Astrocyte of the hippocampus (primary cell): ENCODE data around the gene DSG4.

Source experiments
- DNase-seq: peaks from one replicate; pipeline ENCODE4 v3.0.0; 2011; ENCODE audit warnings: low read depth, low spot score

The DSG4 gene

DNA sequence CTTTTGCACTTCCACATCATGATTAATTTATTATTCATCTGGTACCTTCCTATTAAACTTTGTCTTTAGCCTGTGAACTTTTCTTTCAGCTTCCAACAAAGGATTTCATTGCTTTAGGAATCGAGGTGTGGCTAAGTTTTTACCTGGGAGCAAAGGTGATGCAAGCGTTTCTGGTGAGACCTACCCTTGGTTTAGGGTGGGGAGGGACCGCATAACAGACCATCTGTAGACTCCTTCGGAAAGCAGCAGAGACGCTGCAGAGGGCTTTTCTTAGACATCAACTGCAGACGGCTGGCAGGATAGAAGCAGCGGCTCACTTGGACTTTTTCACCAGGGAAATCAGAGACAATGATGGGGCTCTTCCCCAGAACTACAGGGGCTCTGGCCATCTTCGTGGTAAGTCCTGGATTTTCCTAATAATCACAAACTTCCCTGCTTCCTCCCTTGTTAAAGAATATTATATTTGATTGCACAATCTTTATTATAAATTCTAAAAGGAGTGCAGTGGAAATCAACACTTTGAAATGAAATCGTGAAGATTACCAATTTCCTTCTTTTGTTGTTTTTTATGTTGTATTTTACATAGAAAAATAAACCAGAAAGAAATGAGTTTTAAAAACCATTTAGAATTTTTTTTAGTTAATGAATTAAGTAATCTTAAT, 71.1 kb downstream of the DSG4 start, which contains the start of gene DSG3:
TSS of gene DSG3 (plus strand) at position 212 of the 662 bp plus-strand sequence. CDS start at position 349, 137 bp downstream.
- DNase-seq, result no peak

DNA sequence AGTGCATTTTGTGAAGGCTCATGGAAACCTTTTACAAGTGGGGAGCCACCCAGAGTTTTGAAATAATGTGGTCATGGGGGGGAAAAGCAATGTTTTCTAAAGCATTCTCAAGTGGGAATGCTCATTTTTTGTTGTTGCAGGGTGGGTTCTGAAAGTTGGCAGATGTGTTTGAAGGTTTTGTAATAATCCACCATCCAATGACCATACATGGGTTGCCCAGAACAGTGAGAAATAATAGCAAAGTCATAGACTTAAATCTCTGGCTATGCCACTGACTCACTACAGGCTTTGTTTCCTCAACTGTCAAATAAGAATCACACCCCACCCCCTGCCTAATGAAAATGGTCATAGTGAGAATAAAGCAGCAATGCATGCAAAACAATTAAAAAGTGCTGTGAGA, 73.8 kb downstream of the DSG4 start:
- DNase-seq, result peak; percentile 25

DNA sequence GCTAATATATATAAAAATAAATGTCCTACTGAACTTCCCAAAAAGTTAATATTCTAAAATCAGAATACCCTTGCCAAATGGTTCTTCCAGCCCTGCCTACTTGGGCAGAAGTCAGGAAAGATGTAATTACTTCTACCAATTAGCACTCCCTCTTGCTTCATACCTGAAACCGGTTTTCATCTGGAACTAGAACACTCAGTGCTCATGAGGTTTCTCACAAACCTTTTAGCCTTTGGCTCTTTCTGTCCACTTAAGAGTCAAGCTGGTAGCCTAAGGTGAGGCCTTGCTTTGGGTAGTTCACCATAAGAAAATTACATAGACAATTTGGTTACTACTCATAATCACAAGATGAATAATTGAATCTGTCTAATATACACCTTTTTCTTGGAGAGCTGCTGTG, 75.0 kb downstream of the DSG4 start:
- no peak for DNase-seq

DNA sequence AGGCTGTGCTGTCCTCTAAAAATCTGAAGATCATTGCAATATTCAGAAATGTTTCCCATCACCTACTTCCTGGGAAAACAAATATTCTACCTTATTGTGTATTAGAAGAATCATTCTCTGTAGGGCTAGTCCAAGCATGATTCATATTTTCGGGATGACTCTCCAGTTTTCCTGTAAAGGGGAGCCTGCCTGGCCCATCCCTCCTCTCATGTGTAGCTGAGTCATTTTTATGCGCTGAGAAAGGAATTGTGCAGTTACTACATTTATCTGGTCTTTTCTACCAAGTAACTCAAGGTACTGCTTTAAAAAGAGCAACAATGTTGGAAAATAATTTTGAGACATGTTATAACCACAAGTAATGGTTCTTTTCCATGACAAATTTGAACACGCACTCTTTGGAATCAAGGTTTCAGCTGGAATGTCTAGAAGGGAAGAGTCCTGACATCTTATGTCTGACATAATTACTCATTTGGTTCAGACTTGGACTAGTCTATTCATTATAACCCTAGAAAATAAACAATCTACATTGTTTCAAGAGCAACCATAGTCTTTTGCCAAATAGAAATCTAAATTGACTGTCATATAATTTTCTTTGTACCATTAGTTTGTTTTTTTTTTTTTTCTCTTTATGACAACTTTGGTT, 77.6 kb downstream of the DSG4 start:
- peak; percentile 62 for DNase-seq
